BJ (cell line): ENCODE data around the gene SPEG. TPM values are rescaled to one million over a fixed set of nuclear protein-coding genes. Genes with fewer than 3 reads are reported as not detected.

Source experiments
- CTCF ChIA-PET: fragments of 350-600 bp; formaldehyde crosslinking; extraction: SDS; loops from one replicate; lab custom pipeline; 2021; ENCODE audit warnings: antibody characterized with exemption, inconsistent platforms; lab: Yijun Ruan, JAX
- POLR2A ChIA-PET: fragments of 300-600 bp; sonication (Branson Sonifier 250); formaldehyde crosslinking; extraction: SDS; loops from one replicate; lab custom pipeline; 2021; ENCODE audit warnings: antibody characterized with exemption; lab: Charles Lee
- DNase-seq: peaks from one replicate; pipeline ENCODE4 v3.0.0-alpha.2; 2011; ENCODE audit warnings: low read depth
- H3K27me3 ChIP-seq: 2 replicates; pipeline ENCODE4 v1.6.0; 2011; ENCODE audit warnings: low read length; ENCODE audit not compliant: control insufficient read depth, insufficient read depth
- H3K36me3 ChIP-seq: 2 replicates; pipeline ENCODE4 v1.5.1; 2011; ENCODE audit warnings: low read length; ENCODE audit not compliant: control insufficient read depth, insufficient read depth
- H3K4me3 ChIP-seq: 2 replicates; pipeline ENCODE4 v1.5.1; 2011; ENCODE audit warnings: low read depth, mild to moderate bottlenecking, control low read depth, low read length
- CTCF ChIP-seq: IDR thresholded peaks from 2 replicates; pipeline ENCODE4 v1.5.1; 2011; ENCODE audit warnings: low read depth, mild to moderate bottlenecking, control low read depth, inconsistent platforms, low read length, moderate library complexity; ENCODE audit not compliant: insufficient read depth
- polyA plus RNA-seq: library from polyadenylated mRNA; depleted of rRNA; stranded (reverse); fragments of >200 nt; gene quantifications from 2 replicates; pipeline ENCODE4 v1.2.3, GENCODE V29; 2011

The SPEG gene
- polyA plus RNA-seq, 1 experiment: 69.9 TPM

DNA sequence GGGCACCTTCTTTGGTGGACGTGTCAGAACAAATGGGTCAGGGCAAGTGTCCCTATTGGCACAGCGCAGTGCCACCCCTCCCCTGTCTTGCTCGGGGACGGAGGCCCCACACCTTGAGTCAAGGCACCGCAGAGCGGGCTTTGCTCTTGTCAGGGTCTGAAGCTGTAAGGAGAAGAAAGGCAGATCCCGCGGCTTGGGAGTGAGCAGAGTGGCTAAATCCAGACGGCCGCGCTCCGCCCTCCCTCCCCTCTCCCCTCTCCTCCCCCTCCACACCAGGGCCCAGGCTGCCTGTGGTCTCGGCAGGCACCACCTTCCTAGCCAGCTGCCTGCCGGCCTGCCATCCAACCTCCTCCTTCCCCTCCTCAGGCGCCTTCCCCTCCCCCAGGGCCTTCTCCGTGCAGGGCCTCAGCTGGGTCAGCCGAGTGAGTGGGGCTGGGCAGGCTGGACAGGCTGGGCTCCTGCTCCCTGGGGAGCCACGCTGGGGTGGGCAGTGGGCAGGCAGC is 25.8 kb downstream of the SPEG start:
- POLR2A ChIA-PET: interaction anchor here (0.6 kb wide), 1 partner anchor 53 kb away, joined by 3 read pairs; no protein-coding TSS in a partner anchor
- no peak for TF ChIP-seq CTCF
- Histone ChIP-seq H3K36me3 (peaks cover 29% of the 10 kb centered on the region), H3K27me3 (no peaks in the 10 kb centered on the region), H3K4me3 (no peak overlapping the region)
- no peak for DNase-seq
- CTCF ChIA-PET: interaction anchor here (0.6 to 2.3 kb wide), 14 partner anchors 10 to 182 kb away, joined by 3 to 8 read pairs (median 4); no protein-coding TSS in a partner anchor

DNA sequence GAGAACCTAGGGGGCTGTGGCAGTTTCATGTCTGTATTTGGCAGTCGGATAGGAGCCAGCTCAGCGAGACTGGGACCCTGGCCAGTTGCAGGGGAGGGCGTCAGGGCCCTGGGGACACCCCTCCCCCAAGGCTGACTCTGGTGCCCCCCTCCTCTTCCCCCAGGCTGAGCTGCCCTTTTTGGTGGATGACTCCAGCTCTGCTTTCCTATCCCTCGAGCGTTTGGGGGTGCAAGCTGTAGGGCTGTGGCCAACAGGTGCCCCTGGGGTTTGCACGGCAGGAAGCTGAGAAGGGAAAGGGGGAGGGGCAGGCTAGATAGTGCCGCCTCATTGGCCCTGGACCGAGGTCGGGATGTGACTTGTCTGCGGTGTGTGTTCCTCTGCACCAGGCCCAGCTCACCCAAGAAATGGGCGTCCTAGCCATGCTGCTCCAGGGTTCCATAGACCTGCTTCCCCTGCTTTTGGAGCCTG is 26.4 kb downstream of the SPEG start:
- CTCF ChIA-PET: interaction anchor here (0.6 to 2.3 kb wide), 14 partner anchors 9 to 182 kb away, joined by 3 to 8 read pairs (median 4); no protein-coding TSS in a partner anchor

GRCh38 chr2:219461669-219462068 is 27.0 kb downstream of the SPEG start:
- no peak for TF ChIP-seq CTCF
- POLR2A ChIA-PET: no interaction called here
- Histone ChIP-seq H3K36me3 (peaks cover 39% of the 10 kb centered on the region), H3K27me3 (no peaks in the 10 kb centered on the region), H3K4me3 (no peak overlapping the region)
- no peak for DNase-seq
- CTCF ChIA-PET: interaction anchor here (1.0 to 1.8 kb wide), 8 partner anchors 9 to 60 kb away, joined by 3 to 7 read pairs (median 4); no protein-coding TSS in a partner anchor

More for the DNA sequence above, 26.4 kb downstream of the SPEG start:
- Histone ChIP-seq H3K4me3 (no peak overlapping the region), H3K27me3 (no peaks in the 10 kb centered on the region), H3K36me3 (peaks cover 35% of the 10 kb centered on the region)
- DNase-seq: no peak
- POLR2A ChIA-PET: interaction anchor here (0.6 kb wide), 1 partner anchor 54 kb away, joined by 3 read pairs; no protein-coding TSS in a partner anchor
- no peak for TF ChIP-seq CTCF

- POLR2A ChIA-PET: no interaction called here
- DNase-seq: no peak
- Histone ChIP-seq H3K36me3 (peaks cover 40% of the 10 kb centered on the region), H3K4me3 (no peak overlapping the region), H3K27me3 (no peaks in the 10 kb centered on the region)
- no peak for TF ChIP-seq CTCF
- CTCF ChIA-PET: interaction anchor here (1.0 to 3.1 kb wide), 7 partner anchors 9 to 59 kb away, joined by 4 to 13 read pairs (median 6); no protein-coding TSS in a partner anchor
Observed at GRCh38 chr2:219462349-219462748, 27.7 kb downstream of the SPEG start.

DNA sequence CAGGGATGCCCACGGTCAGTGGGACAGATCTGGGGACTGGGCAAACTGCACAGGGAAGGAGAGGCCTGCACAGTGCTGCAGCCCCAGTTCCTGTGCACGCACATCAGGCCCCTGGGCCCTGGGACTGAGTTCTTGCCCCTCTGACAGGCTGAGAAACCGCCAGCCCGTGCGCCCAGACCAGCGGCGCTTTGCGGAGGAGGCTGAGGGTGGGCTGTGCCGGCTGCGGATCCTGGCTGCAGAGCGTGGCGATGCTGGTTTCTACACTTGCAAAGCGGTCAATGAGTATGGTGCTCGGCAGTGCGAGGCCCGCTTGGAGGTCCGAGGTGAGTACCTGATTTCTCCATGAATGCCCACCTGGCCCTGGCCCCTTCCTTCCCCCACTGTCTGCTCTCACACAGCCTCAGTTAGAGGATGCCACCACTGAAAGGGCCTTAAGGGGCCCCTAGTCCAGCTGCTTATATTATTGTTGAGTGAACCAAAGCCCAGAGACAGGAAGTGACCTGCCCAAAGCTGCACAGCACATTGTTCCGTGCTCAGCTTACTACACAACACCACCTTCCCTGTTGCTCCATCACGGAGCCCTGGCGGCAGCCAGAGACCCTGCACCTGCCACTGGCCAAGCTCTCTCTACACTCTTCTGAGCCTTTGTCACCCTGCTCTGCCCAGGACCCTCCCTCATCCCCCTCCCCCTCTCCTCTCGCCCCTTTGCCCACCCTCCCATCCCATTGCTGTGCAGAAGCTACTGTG is 29.8 kb downstream of the SPEG start:
- Histone ChIP-seq H3K27me3 (no peaks in the 10 kb centered on the region), H3K36me3 (peaks cover 50% of the 10 kb centered on the region)

More for the DNA sequence above, 29.8 kb downstream of the SPEG start:
- ChIA-PET POLR2A (no interaction called here), CTCF (interaction anchor here (1.7 to 3.1 kb wide), 4 partner anchors 11 to 65 kb away, joined by 5 to 13 read pairs (median 10); no protein-coding TSS in a partner anchor)
- H3K4me3 ChIP-seq: no peak overlapping the region
- no peak for TF ChIP-seq CTCF
- DNase-seq: no peak
